Kidney (tissue), 14 donors: ENCODE results near the gene ITGAX. TPM values are rescaled to one million over a fixed set of nuclear protein-coding genes. Genes with fewer than 3 reads are reported as not detected.
A peak's percentile ranks its signal among the peaks of the same experiment; 100 is the strongest.

Experiments
- DNase-seq, 5 donors: peaks; one replicate each; pipeline ENCODE4 v3.0.0-alpha.2; 2013 to 2020
- FAIRE-seq: peaks from 2 replicates; lab custom pipeline; 2012; peaks lifted over from hg19 to GRCh38; lab: Jason Lieb, UNC
- H3K27ac ChIP-seq, 2 donors: one replicate each; pipeline ENCODE4 v1.7.0; 2013; ENCODE audit warnings: low read depth in 2 of 2, low read length in 2 of 2, inconsistent platforms in 1 of 2
- H3K27me3 ChIP-seq: one replicate; pipeline ENCODE4 v1.7.1; 2013; ENCODE audit warnings: low read length, inconsistent platforms; ENCODE audit not compliant: control insufficient read depth, insufficient read depth
- H3K36me3 ChIP-seq, 3 donors: one replicate each; pipeline versions ENCODE4 v1.7.0 to v1.7.1; 2013; ENCODE audit warnings: low read length in 3 of 3, control low read depth in 1 of 3, inconsistent platforms in 1 of 3; ENCODE audit not compliant: insufficient read depth in 3 of 3, control insufficient read depth in 2 of 3
- H3K4me1 ChIP-seq, 3 donors: one replicate each; pipeline versions ENCODE4 v1.7.0 to v1.7.1; 2013; ENCODE audit warnings: low read length in 3 of 3, inconsistent platforms in 1 of 3, low read depth in 1 of 3; ENCODE audit not compliant: control insufficient read depth in 2 of 3, insufficient read depth in 2 of 3
- H3K4me3 ChIP-seq, 3 donors: one replicate each; pipeline versions ENCODE4 v1.7.0 to v1.8.1; 2013; ENCODE audit warnings: low read length in 3 of 3, control low read depth in 1 of 3, inconsistent platforms in 1 of 3
- H3K9ac ChIP-seq, 3 donors: one replicate each; pipeline versions ENCODE4 v1.7.0 to v1.7.1; 2013; ENCODE audit warnings: low read length in 3 of 3, control low read depth in 1 of 3, inconsistent platforms in 1 of 3
- H3K9me3 ChIP-seq, 3 donors: one replicate each; pipeline versions ENCODE4 v1.7.0 to v1.7.1; 2013; ENCODE audit warnings: low read length in 3 of 3, control low read depth in 1 of 3, inconsistent platforms in 1 of 3; ENCODE audit not compliant: control insufficient read depth in 2 of 3, insufficient read depth in 1 of 3
- intact Hi-C: fragments of 100-400 bp; cut with DNase I; formaldehyde crosslinking; loops from one replicate; pipeline ENCODE4 v1.11.1; 2022
- polyA plus RNA-seq: library from polyadenylated mRNA; stranded (reverse); fragments of 350-450 nt; fragmentation: Illumina TruSeq; extraction: RNeasy Lipid Tissue Mini Kit (QIAGEN cat#74804); gene quantifications from one replicate; pipeline ENCODE4 v1.2.3, GENCODE V29; 2014; ENCODE audit warnings: low read depth, low replicate concordance; ENCODE audit not compliant: insufficient read depth
- total RNA-seq: library from RNA; stranded (reverse); fragmentation: NEBNext Ultra II Directional; extraction: Animal tissue kit (Norgen Biotek cat#: 25700); gene quantifications from one replicate; pipeline ENCODE4 v1.2.1, GENCODE V29; 2021
- TF ChIP-seq, protein P1 (sequence below): IDR thresholded peaks from 3 replicates; pipeline ENCODE4 v1.5.1; 2012; ENCODE audit warnings: mild to moderate bottlenecking, moderate library complexity, borderline replicate concordance; ENCODE audit not compliant: insufficient read depth; ENCODE audit errors: extremely low read depth
- donor health status: control.
- donor health status: control.
- donor health status: control.
- donor health status: control.
- donor health status: control.
- donor health status: DM: yes; HTN: yes; CAD: no.
- donor health status: Normal renal cell carcinoma (clear cell type).

ITGAX gene
- total and polyA plus RNA-seq, 2 donors from 2014 or later: 0.37 to 11.9 TPM

DNA sequence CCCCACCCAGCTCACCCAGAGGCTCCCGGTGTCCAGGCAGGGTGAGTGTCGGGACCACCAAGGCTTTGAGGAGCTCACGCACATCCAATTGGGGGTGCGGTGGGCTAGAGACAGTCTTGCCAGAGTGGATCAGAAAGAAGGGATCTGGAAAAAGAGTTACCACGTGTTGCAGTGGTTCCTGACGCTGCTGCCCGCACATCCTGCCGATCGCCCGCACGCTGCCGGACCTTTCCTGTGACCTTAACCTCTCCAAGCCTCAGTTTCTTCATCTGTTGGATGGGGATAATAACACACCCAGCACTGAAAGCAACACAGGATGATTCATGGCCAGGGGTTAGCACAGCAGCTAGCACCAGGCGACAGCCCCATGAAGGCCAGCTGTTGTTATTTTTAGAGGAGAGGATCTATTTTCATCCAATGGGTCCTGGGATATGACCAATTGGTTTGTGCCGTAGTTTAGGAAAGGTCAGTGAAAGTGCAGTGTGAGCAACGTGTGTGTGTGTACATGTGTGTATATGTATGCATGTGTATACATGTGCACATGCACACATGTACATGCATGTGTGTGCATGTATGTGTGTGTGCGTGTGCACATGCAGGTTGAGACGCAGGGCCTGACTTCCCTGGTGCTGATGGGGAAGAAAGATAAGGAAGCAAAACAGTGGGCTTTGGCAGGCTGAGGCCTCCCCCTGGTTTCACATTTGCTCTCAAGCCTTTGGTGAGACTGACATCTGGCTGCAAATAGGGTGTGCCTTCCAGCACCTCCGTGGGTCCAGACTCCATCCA, 2.5 kb downstream of the ITGAX start:
- Histone ChIP-seq H3K36me3 (no peaks in the 10 kb centered on the region), H3K27me3 (no peaks in the 10 kb centered on the region), H3K4me3 (no peak overlapping the region), H3K4me1 (no peaks in the 10 kb centered on the region), H3K27ac (no peak overlapping the region), H3K9me3 (no peaks in the 10 kb centered on the region), H3K9ac (no peak overlapping the region)
- TF ChIP-seq, protein P1, sequence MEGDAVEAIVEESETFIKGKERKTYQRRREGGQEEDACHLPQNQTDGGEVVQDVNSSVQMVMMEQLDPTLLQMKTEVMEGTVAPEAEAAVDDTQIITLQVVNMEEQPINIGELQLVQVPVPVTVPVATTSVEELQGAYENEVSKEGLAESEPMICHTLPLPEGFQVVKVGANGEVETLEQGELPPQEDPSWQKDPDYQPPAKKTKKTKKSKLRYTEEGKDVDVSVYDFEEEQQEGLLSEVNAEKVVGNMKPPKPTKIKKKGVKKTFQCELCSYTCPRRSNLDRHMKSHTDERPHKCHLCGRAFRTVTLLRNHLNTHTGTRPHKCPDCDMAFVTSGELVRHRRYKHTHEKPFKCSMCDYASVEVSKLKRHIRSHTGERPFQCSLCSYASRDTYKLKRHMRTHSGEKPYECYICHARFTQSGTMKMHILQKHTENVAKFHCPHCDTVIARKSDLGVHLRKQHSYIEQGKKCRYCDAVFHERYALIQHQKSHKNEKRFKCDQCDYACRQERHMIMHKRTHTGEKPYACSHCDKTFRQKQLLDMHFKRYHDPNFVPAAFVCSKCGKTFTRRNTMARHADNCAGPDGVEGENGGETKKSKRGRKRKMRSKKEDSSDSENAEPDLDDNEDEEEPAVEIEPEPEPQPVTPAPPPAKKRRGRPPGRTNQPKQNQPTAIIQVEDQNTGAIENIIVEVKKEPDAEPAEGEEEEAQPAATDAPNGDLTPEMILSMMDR: no peak
- intact Hi-C loops: no loop called here
- no peak for DNase-seq
- no peak for FAIRE-seq

DNA sequence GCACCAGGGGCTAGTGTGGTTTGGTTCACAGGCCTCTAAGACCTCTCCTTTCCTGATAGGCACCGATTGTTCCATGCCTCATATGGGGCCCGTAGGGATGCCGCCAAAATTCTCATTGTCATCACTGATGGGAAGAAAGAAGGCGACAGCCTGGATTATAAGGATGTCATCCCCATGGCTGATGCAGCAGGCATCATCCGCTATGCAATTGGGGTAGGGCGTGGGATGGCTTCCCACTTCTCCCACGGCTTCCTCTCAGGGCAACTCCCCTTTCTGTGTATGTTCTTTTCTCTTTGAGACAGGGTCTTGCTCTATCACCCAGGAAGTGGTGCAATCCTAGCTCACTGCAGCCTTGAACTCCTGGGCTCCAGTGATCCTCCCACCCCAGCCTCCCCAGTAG, 5.3 kb downstream of the ITGAX start:
- H3K4me1 ChIP-seq: no peaks in the 10 kb centered on the region
- H3K27me3 ChIP-seq: no peaks in the 10 kb centered on the region
- H3K9ac ChIP-seq: no peak overlapping the region
- TF ChIP-seq, protein P1: no peak
- H3K9me3 ChIP-seq: no peaks in the 10 kb centered on the region
- DNase-seq (peak in 1 of 5 donors; percentile 33), FAIRE-seq (no peak)
- intact Hi-C loops: no loop called here
- H3K36me3 ChIP-seq: no peaks in the 10 kb centered on the region
- no peak overlapping the region for H3K27ac ChIP-seq
- H3K4me3 ChIP-seq: no peak overlapping the region

DNA sequence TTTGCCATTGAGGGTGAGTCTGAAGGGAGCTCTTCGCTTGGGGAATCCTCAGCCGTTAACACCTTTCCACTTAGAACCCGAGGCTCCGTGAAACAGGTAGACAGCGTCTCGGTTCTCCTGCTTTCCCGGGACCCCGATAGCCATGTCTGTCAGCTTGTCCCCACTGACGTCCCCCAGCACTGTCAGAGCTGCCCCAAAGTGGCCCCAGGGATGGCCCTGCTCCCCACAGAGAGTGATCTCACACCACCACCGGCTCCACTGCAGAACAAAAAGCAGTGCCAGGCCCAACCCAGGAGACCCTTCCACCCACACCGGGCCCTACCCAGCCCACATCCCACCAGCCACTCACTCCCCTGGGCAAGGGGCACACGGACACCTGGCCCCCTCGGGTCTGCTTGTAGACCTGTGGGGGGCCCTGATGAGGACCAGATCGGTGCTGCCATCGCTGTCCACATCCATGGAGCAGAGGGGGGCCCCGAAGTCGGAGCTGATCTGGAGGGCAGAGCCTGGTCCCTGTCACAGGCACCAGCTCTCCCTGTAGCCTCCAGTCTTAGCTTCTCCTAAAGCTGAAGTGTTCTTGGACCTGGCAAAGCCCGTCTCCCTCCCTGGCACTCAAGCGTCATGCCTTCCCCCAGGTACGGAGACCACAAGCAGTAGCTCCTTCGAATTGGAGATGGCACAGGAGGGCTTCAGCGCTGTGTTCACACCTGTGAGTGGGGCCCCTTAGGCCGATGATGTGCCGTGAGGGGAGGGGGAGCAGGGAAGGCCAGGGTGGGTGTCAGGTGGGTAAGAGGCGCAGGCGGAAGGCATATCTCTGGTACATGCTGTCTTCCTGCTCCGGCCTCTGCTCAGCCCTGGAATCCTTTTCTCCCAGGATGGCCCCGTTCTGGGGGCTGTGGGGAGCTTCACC, 6.5 kb downstream of the ITGAX start:
- FAIRE-seq (no peak), DNase-seq (peak in 1 of 5 donors; percentile 45)
- Histone ChIP-seq H3K9me3 (no peaks in the 10 kb centered on the region), H3K4me1 (no peaks in the 10 kb centered on the region), H3K4me3 (no peak overlapping the region), H3K27me3 (no peaks in the 10 kb centered on the region), H3K36me3 (no peaks in the 10 kb centered on the region), H3K9ac (no peak overlapping the region), H3K27ac (no peak overlapping the region)
- intact Hi-C loops: no loop called here
- TF ChIP-seq, protein P1: no peak
